ENCODE data around the gene ANGPTL3. TPM values are rescaled to one million over a fixed set of nuclear protein-coding genes. Genes with fewer than 3 reads are reported as not detected.

The ANGPTL3 gene
- total and polyA plus RNA-seq, 2 of the 13 experiments (the other 11 are each of a cell fraction or from before 2014, with no cell fraction given) = 0.40 to 0.51 TPM

- no peak overlapping the region for H3K9ac ChIP-seq (ENCODE audit: insufficient read depth, low read depth, low read length)
- ChIA-PET CTCF (ENCODE audit: low intra/inter-chr PET ratio, low total read pairs) (no interaction called here), POLR2A (no interaction called here)
- peaks cover 2 to 4% of the 10 kb centered on the region in 2 experiments; a peak in 3 of 5 replicates for H3K36me3 ChIP-seq (replicated peaks in 1 of 2; ENCODE audit: control insufficient read depth in 1 of 2, insufficient read depth in 2 of 2, low read length in 2 of 2)
- H3K4me1 ChIP-seq (ENCODE audit: insufficient read depth, low read length) = peaks cover 44% of the 10 kb centered on the region
- no peak overlapping the region for H3K27ac ChIP-seq (ENCODE audit: extremely low read length, insufficient read depth, low read length)
- no peaks in the 10 kb centered on the region for H3K9me3 ChIP-seq (ENCODE audit: low read length)
- H3K27me3 ChIP-seq (ENCODE audit: control insufficient read depth in 1 of 2, insufficient read depth in 2 of 2, low read length in 2 of 2) = no peaks in the 10 kb centered on the region
- intact Hi-C loops (cut with micrococcal nuclease; ENCODE audit: unreplicated experiment) = no loop called here
- BruUV-seq (replicated peaks) = no TSS peak
- TF ChIP-seq ZEB1 (IDR thresholded peaks at IDR 0.05; ENCODE audit: insufficient replicate concordance, low read depth) (no peak), ELF4 (CRISPR knock-in tag; IDR thresholded peaks at IDR 0.05; ENCODE audit: borderline replicate concordance) (no peak), XBP1 (CRISPR knock-in tag; IDR thresholded peaks at IDR 0.05) (no peak), TSC22D2 (CRISPR knock-in tag; IDR thresholded peaks at IDR 0.05; ENCODE audit: borderline replicate concordance) (no peak), HHEX (CRISPR knock-in tag; IDR thresholded peaks at IDR 0.05) (no peak), SRSF9 (IDR thresholded peaks at IDR 0.05; ENCODE audit: borderline replicate concordance, insufficient read depth, low read depth, low read length, poor library complexity, severe bottlenecking) (no peak), RAD21 (CRISPR knock-in tag; IDR thresholded peaks at IDR 0.05) (no peak), MLLT10 (CRISPR knock-in tag; IDR thresholded peaks at IDR 0.05) (no peak), ZSCAN30 (CRISPR knock-in tag; IDR thresholded peaks at IDR 0.05) (no peak), ZNF746 (CRISPR knock-in tag; IDR thresholded peaks at IDR 0.05) (no peak), RARG (CRISPR knock-in tag; IDR thresholded peaks at IDR 0.05; ENCODE audit: low read depth) (no peak), ZSCAN25 (CRISPR knock-in tag; IDR thresholded peaks at IDR 0.05) (no peak), SKI (IDR thresholded peaks at IDR 0.05; ENCODE audit: partially characterized antibody) (no peak), ZNF577 (CRISPR knock-in tag; IDR thresholded peaks at IDR 0.05; ENCODE audit: borderline replicate concordance, low read depth) (no peak)
- TF ChIP-seq, protein P1, sequence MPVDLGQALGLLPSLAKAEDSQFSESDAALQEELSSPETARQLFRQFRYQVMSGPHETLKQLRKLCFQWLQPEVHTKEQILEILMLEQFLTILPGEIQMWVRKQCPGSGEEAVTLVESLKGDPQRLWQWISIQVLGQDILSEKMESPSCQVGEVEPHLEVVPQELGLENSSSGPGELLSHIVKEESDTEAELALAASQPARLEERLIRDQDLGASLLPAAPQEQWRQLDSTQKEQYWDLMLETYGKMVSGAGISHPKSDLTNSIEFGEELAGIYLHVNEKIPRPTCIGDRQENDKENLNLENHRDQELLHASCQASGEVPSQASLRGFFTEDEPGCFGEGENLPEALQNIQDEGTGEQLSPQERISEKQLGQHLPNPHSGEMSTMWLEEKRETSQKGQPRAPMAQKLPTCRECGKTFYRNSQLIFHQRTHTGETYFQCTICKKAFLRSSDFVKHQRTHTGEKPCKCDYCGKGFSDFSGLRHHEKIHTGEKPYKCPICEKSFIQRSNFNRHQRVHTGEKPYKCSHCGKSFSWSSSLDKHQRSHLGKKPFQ (CRISPR knock-in tag; IDR thresholded peaks at IDR 0.05; ENCODE audit: insufficient replicate concordance) = no peak
- TF ChIP-seq, protein P2, sequence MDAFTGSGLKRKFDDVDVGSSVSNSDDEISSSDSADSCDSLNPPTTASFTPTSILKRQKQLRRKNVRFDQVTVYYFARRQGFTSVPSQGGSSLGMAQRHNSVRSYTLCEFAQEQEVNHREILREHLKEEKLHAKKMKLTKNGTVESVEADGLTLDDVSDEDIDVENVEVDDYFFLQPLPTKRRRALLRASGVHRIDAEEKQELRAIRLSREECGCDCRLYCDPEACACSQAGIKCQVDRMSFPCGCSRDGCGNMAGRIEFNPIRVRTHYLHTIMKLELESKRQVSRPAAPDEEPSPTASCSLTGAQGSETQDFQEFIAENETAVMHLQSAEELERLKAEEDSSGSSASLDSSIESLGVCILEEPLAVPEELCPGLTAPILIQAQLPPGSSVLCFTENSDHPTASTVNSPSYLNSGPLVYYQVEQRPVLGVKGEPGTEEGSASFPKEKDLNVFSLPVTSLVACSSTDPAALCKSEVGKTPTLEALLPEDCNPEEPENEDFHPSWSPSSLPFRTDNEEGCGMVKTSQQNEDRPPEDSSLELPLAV (CRISPR knock-in tag; conservative IDR thresholded peaks at IDR 0.05; ENCODE audit: low read depth) = no peak
- no peak for FAIRE-seq
- no peak overlapping the region for H2AFZ ChIP-seq (ENCODE audit: low read length)
- H3K4me2 ChIP-seq (ENCODE audit: low read depth, low read length) = no peak overlapping the region
- no peak overlapping the region for H3K4me3 ChIP-seq (replicated peaks in 1 of 3; ENCODE audit: insufficient read depth in 1 of 3, low read depth in 2 of 3, low read length in 3 of 3)
- H4K20me1 ChIP-seq (ENCODE audit: insufficient read depth, low read length) = no peaks in the 10 kb centered on the region
- in situ Hi-C loops (cut with HindIII; ENCODE audit: extremely low pct_ligation_motif_present, low pct_unique_long_range_greater_than_20kb) = no loop called here
- no peaks in the 10 kb centered on the region for H3K79me2 ChIP-seq (ENCODE audit: insufficient read depth, low read length)
- no peak for DNase-seq (ENCODE audit: low spot score)
- no peak for ATAC-seq
Measured at GRCh38 chr1:62588000-62588399, 9.3 kb upstream of the ANGPTL3 start.
